K562 (cell line): ENCODE measurements around the gene ACO2. TPM values are rescaled to one million over a fixed set of nuclear protein-coding genes. Genes with fewer than 3 reads are reported as not detected.
A peak's percentile ranks its signal among the peaks of the same experiment; 100 is the strongest.

Experiments
- ATAC-seq: fragments of 200-7000 bp; cut with Tn5 transposase; 3 replicates; pipeline ENCODE4 v1.9.1; 2020; ENCODE audit warnings: moderate library complexity
- BruUV-seq: library from RNA; stranded (reverse); fragments of 400-500 nt; replicated peaks from 2 replicates; lab custom pipeline; 2021; lab: Mats Ljungman, UMichigan
- CTCF ChIA-PET: fragments of 300-600 bp; formaldehyde crosslinking; extraction: SDS; loops from one replicate; lab custom pipeline; 2021; ENCODE audit warnings: low intra/inter-chr PET ratio; lab: Yijun Ruan, JAX
- POLR2A ChIA-PET: fragments of 300-600, 350-650 bp; sonication (Branson Sonifier 250); formaldehyde crosslinking; extraction: SDS; loops from one replicate; lab custom pipeline; 2021; ENCODE audit warnings: antibody characterized with exemption, inconsistent platforms; lab: Yijun Ruan, JAX
- DNase-seq, 4 experiments: peaks; one replicate each; pipeline versions ENCODE4 v3.0.0 to v3.0.0-alpha.2; 2011 to 2018; ENCODE audit warnings: low spot score in 3 of 4, mixed read lengths in 3 of 4; ENCODE audit errors: extremely low read depth in 1 of 4
- FAIRE-seq: peaks from 2 replicates; lab custom pipeline; 2011; peaks lifted over from hg19 to GRCh38; lab: Jason Lieb, UNC
- H2AFZ ChIP-seq: 2 replicates; pipeline ENCODE4 v1.6.0; 2011; ENCODE audit warnings: low read depth, low read length, control low read depth, inconsistent platforms
- H3K27ac ChIP-seq: fragments of 200-600 bp; 3 replicates; pipeline ENCODE4 v1.8.0; 2011; ENCODE audit warnings: low read depth, mild to moderate bottlenecking, control low read depth, inconsistent platforms, low read length, moderate library complexity, mixed read lengths; ENCODE audit errors: extremely low read depth
- H3K27me3 ChIP-seq, 2 experiments: fragments of 300-600 bp in 1 of 2; 2 replicates in 1 of 2; 3 replicates in 1 of 2; pipeline versions ENCODE4 v1.6.0 to v1.8.0; 2011; ENCODE audit warnings: inconsistent platforms in 2 of 2, low read length in 2 of 2, mild to moderate bottlenecking in 1 of 2, mixed read lengths in 1 of 2, moderate library complexity in 1 of 2; ENCODE audit not compliant: control insufficient read depth in 2 of 2, insufficient read depth in 2 of 2
- H3K36me3 ChIP-seq: fragments of 300-600 bp; 3 replicates; pipeline ENCODE4 v1.8.0; 2011; ENCODE audit warnings: mild to moderate bottlenecking, low read length, inconsistent platforms; ENCODE audit not compliant: control insufficient read depth, insufficient read depth
- H3K4me1 ChIP-seq, 2 experiments: fragments of 200-600 bp in 1 of 2; replicated peaks in 1 of 2; 2 replicates in 1 of 2; 3 replicates in 1 of 2; pipeline versions ENCODE4 v1.5.1 to v1.8.0; 2011; ENCODE audit warnings: inconsistent platforms in 2 of 2, low read length in 2 of 2, mild to moderate bottlenecking in 1 of 2, mixed read lengths in 1 of 2, moderate library complexity in 1 of 2; ENCODE audit not compliant: control insufficient read depth in 2 of 2, insufficient read depth in 2 of 2
- H3K4me2 ChIP-seq: 2 replicates; pipeline ENCODE4 v1.6.1; 2011; ENCODE audit warnings: low read length, control low read depth, inconsistent platforms, mixed read lengths; ENCODE audit not compliant: insufficient read depth
- H3K4me3 ChIP-seq: fragments of 200-600 bp; sonication (generic), shearing (Covaris generic); 2 replicates; pipeline ENCODE4 v1.5.1; 2016; ENCODE audit warnings: control low read depth, inconsistent platforms
- H3K79me2 ChIP-seq: fragments of 200-600 bp; 3 replicates; pipeline ENCODE4 v1.8.0; 2011; ENCODE audit warnings: low read length, inconsistent platforms; ENCODE audit not compliant: control insufficient read depth, insufficient read depth
- H3K9ac ChIP-seq, 2 experiments: 2 replicates each; pipeline versions ENCODE4 v1.6.0 to v1.6.1; 2011; ENCODE audit warnings: low read depth in 2 of 2, low read length in 2 of 2, control low read depth in 1 of 2, inconsistent platforms in 1 of 2, mild to moderate bottlenecking in 1 of 2, mixed read lengths in 1 of 2; ENCODE audit not compliant: insufficient read depth in 1 of 2
- H3K9me1 ChIP-seq: one replicate; pipeline ENCODE4 v1.6.0; 2011; ENCODE audit warnings: inconsistent platforms, mild to moderate bottlenecking, low read length, moderate library complexity; ENCODE audit not compliant: control insufficient read depth, insufficient read depth
- H3K9me3 ChIP-seq: replicated peaks from 2 replicates; pipeline ENCODE4 v1.5.1; 2011; ENCODE audit warnings: low read depth, low read length, inconsistent platforms; ENCODE audit not compliant: control insufficient read depth, insufficient read depth
- H4K20me1 ChIP-seq: replicated peaks from 2 replicates; pipeline ENCODE4 v1.6.1; 2011; ENCODE audit warnings: low read length, inconsistent platforms, mixed read lengths; ENCODE audit not compliant: control insufficient read depth, insufficient read depth
- ATF6 ChIP-seq: sonication (generic); formaldehyde crosslinking; IDR thresholded peaks from 2 replicates; pipeline ENCODE4 v1.4.0; 2020; ENCODE audit warnings: mild to moderate bottlenecking, missing genetic modification reagents
- KLF1 ChIP-seq: fragments of 450-650 bp; IDR thresholded peaks from 2 replicates; pipeline ENCODE4 v1.6.1; 2016; ENCODE audit warnings: missing genetic modification characterization, missing compliant biosample characterization
- NFATC3 ChIP-seq: fragments of 450-650 bp; IDR thresholded peaks from 2 replicates; pipeline ENCODE4 v1.6.1; 2017; ENCODE audit warnings: mild to moderate bottlenecking
- NR2C1 ChIP-seq, 2 experiments: fragments of 450-650 bp; IDR thresholded peaks; 2 replicates each; pipeline ENCODE4 v1.6.1; 2017; ENCODE audit warnings: mild to moderate bottlenecking in 2 of 2, antibody characterized with exemption in 1 of 2, inconsistent platforms in 1 of 2, missing compliant biosample characterization in 1 of 2, missing genetic modification characterization in 1 of 2
- PML ChIP-seq: IDR thresholded peaks from 2 replicates; pipeline ENCODE4 v1.6.1; 2012; ENCODE audit warnings: low read length, inconsistent platforms
- RBM22 ChIP-seq: fragments of 200-400 bp; formaldehyde crosslinking; IDR thresholded peaks from 2 replicates; pipeline ENCODE4 v1.6.1; 2018; ENCODE audit warnings: low read length, low read depth; ENCODE audit not compliant: poor library complexity, severe bottlenecking
- SPI1 ChIP-seq: IDR thresholded peaks from 2 replicates; pipeline ENCODE4 v1.6.1; 2011; ENCODE audit warnings: low read depth, low read length, control low read depth, borderline replicate concordance
- STAT5A ChIP-seq: IDR thresholded peaks from 2 replicates; pipeline ENCODE4 v1.6.1; 2012; ENCODE audit warnings: low read length, inconsistent platforms, borderline replicate concordance
- SUPT5H ChIP-seq: fragments of 450-650 bp; IDR thresholded peaks from 2 replicates; pipeline ENCODE4 v1.6.1; 2016
- ZBTB11 ChIP-seq, 3 experiments: fragments of 200-800 bp in 1 of 3; fragments of 250-450 bp in 1 of 3; fragments of 450-650 bp in 1 of 3; sonication (Bioruptor Pico) in 1 of 3; sonication (Bioruptor generic) in 1 of 3; formaldehyde crosslinking in 1 of 3; IDR thresholded peaks; 2 replicates each; pipeline versions ENCODE4 v1.6.1 to v1.8.0; 2016 to 2022; ENCODE audit warnings: mild to moderate bottlenecking in 2 of 3, missing genetic modification characterization in 2 of 3, missing compliant biosample characterization in 1 of 3, moderate library complexity in 1 of 3
- ZNF217 ChIP-seq: sonication (generic); formaldehyde crosslinking; IDR thresholded peaks from 2 replicates; pipeline ENCODE4 v1.8.0; 2022; ENCODE audit warnings: mild to moderate bottlenecking, missing genetic modification reagents
- ZZZ3 ChIP-seq: fragments of 450-650 bp; IDR thresholded peaks from 2 replicates; pipeline ENCODE4 v1.6.1; 2016; ENCODE audit warnings: antibody characterized with exemption, mild to moderate bottlenecking, moderate library complexity
- WGBS: fragments of 100-300 bp; shearing (Covaris generic); methylation state at CpG from one replicate; pipeline ENCODE4 v1.1.6; 2016; ENCODE audit warnings: low coverage, mixed read lengths; ENCODE audit not compliant: insufficient coverage; ENCODE audit errors: missing lambda C conversion rate; 5-methylcytosine and 5-hydroxymethylcytosine counted together
- in situ Hi-C: fragments of 300-500 bp; cut with MboI; formaldehyde crosslinking; loops from 4 replicates; pipeline ENCODE4 v1.15.0; 2018; ENCODE audit warnings: inconsistent platforms, mixed read lengths
- intact Hi-C: fragments of 100-400 bp; cut with micrococcal nuclease; formaldehyde crosslinking; loops from 2 replicates; pipeline ENCODE4 v1.14.2; 2022
- polyA plus RNA-seq, 8 experiments: library from polyadenylated mRNA; depleted of rRNA in 4 of 8; stranded (reverse) in 5 of 8; unstranded in 3 of 8; fragments of >200 nt; fragmentation: Nextera tagmentation in 2 of 8; fragmentation: Illumina TruSeq in 1 of 8; extraction: Ambion mirVana in 2 of 8; extraction: Trizol in 1 of 8; gene quantifications; 2 replicates each; pipeline versions ENCODE4 v1.2.1 to v1.2.3, GENCODE V29; 2011 to 2014; ENCODE audit warnings: inconsistent platforms in 1 of 8, missing spikeins in 1 of 8
- total RNA-seq, 7 experiments: library from RNA; depleted of rRNA in 6 of 7; stranded (reverse); fragments of >200 nt in 6 of 7; fragmentation: Illumina TruSeq in 2 of 7; extraction: Trizol in 2 of 7; gene quantifications; 2 replicates each; pipeline versions ENCODE4 v1.2.1 to v1.2.3, GENCODE V29; 2011 to 2021; ENCODE audit warnings: low replicate concordance in 1 of 7
- TF ChIP-seq, protein P1 (sequence below), 2 experiments: IDR thresholded peaks; 2 replicates each; pipeline ENCODE4 v1.6.1; 2012; ENCODE audit warnings: improper control_type of control experiment in 2 of 2, low read depth in 2 of 2, low read length in 2 of 2, borderline replicate concordance in 1 of 2

Gene ACO2
- total and polyA plus RNA-seq, 9 of the 15 experiments (the other 6 are each of a cell fraction or from before 2014, with no cell fraction given): 16.2 to 119 (median 43.2) TPM

DNA sequence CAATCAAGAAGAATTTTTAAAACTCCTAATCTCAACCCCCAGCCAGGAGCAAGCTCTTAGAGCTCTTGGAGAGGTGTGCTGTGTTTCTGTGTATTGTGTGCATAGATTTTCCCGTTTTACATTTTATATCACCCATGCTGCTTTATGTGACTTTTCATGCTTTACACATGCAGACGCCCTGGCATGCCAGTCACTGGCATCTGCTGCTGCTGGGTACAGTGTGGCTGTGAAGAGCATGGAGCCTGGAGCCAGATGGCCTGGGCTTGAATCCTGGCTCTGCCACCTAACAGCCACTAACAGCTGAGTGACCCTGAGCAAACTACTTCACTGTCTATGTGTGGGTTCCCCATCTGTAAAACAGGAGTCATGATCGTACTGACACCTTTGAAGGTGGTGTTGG lies 52.2 kb downstream of the ACO2 start (continued):
- TF ChIP-seq ZZZ3 (no peak), SUPT5H (no peak)
- TF ChIP-seq, protein P1, sequence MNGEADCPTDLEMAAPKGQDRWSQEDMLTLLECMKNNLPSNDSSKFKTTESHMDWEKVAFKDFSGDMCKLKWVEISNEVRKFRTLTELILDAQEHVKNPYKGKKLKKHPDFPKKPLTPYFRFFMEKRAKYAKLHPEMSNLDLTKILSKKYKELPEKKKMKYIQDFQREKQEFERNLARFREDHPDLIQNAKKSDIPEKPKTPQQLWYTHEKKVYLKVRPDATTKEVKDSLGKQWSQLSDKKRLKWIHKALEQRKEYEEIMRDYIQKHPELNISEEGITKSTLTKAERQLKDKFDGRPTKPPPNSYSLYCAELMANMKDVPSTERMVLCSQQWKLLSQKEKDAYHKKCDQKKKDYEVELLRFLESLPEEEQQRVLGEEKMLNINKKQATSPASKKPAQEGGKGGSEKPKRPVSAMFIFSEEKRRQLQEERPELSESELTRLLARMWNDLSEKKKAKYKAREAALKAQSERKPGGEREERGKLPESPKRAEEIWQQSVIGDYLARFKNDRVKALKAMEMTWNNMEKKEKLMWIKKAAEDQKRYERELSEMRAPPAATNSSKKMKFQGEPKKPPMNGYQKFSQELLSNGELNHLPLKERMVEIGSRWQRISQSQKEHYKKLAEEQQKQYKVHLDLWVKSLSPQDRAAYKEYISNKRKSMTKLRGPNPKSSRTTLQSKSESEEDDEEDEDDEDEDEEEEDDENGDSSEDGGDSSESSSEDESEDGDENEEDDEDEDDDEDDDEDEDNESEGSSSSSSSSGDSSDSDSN (IDR thresholded peaks at IDR 0.05; ENCODE audit: borderline replicate concordance in 1 of 2, low read depth in 2 of 2, low read length in 2 of 2): no peak

GRCh38 chr22:41522813-41523212 lies 53.9 kb downstream of the ACO2 start:
- Histone ChIP-seq H2AFZ (no peak overlapping the region), H3K9me3 (no peaks in the 10 kb centered on the region), H3K4me1 (peaks cover 24 to 51% of the 10 kb centered on the region in 2 experiments), H3K4me3 (no peak overlapping the region), H3K9ac (peak overlapping the region; percentile 67 to 90; a peak in 3 of 4 replicates), H3K4me2 (peak overlapping the region; percentile 51), H3K27ac (peak overlapping the region; percentile 84), H3K79me2 (no peaks in the 10 kb centered on the region; the same call in 2 of the 3 replicates), H3K9me1 (no peaks in the 10 kb centered on the region), H4K20me1 (no peaks in the 10 kb centered on the region; the same call in 1 of the 2 replicates), H3K36me3 (peaks cover 83% of the 10 kb centered on the region), H3K27me3 (no peaks in the 10 kb centered on the region)
- in situ Hi-C loops (no loop called here), intact Hi-C loops (no loop called here)
- ATAC-seq (no peak), FAIRE-seq (no peak), DNase-seq (no peak)
- WGBS: 100% methylated on average over 2 of the region's 9 CpGs
- ChIA-PET POLR2A (interaction anchor here (1.3 kb wide), 1 partner anchor 76 kb away, joined by 8 read pairs; the partner anchor contains the start of gene TOB2), CTCF (no interaction called here)
- BruUV-seq: no TSS peak
- TF ChIP-seq NR2C1 (IDR thresholded peaks at IDR 0.05): peak; percentile 64
- TF ChIP-seq NR2C1 (tag; IDR thresholded peaks at IDR 0.05): 0 out of 2 replicates have a peak, but pooled peaks have one; percentile 19
- no peak for TF ChIP-seq ATF6 (CRISPR knock-in tag)
- TF ChIP-seq KLF1: no peak
- no peak for TF ChIP-seq ZBTB11 (CRISPR knock-in tag; IDR thresholded peaks at IDR 0.05)
- TF ChIP-seq NFATC3: no peak
- TF ChIP-seq ZNF217 (CRISPR knock-in tag): no peak
- TF ChIP-seq PML: 0 out of 2 replicates have a peak, but pooled peaks have one; percentile 3
- TF ChIP-seq STAT5A: no peak
- TF ChIP-seq RBM22: peak; percentile 17
- no peak for TF ChIP-seq SPI1
